Activated CD4-positive, alpha-beta T cell treated with anti-CD3 and anti-CD28 coated beads for 24 hours (primary cell): ENCODE measurements around the gene CETN2.
"Not testable (repeated sequence)": the region's sequence is repeated elsewhere in the genome, so short reads cannot be mapped to it uniquely, and the experiment has no call there.

Experiments used
- DNase-seq, 2 donors: peaks; one replicate each; pipeline ENCODE4 v3.0.0-alpha.2; 2020; ENCODE audit warnings: low read depth in 2 of 2

CETN2 gene

DNA sequence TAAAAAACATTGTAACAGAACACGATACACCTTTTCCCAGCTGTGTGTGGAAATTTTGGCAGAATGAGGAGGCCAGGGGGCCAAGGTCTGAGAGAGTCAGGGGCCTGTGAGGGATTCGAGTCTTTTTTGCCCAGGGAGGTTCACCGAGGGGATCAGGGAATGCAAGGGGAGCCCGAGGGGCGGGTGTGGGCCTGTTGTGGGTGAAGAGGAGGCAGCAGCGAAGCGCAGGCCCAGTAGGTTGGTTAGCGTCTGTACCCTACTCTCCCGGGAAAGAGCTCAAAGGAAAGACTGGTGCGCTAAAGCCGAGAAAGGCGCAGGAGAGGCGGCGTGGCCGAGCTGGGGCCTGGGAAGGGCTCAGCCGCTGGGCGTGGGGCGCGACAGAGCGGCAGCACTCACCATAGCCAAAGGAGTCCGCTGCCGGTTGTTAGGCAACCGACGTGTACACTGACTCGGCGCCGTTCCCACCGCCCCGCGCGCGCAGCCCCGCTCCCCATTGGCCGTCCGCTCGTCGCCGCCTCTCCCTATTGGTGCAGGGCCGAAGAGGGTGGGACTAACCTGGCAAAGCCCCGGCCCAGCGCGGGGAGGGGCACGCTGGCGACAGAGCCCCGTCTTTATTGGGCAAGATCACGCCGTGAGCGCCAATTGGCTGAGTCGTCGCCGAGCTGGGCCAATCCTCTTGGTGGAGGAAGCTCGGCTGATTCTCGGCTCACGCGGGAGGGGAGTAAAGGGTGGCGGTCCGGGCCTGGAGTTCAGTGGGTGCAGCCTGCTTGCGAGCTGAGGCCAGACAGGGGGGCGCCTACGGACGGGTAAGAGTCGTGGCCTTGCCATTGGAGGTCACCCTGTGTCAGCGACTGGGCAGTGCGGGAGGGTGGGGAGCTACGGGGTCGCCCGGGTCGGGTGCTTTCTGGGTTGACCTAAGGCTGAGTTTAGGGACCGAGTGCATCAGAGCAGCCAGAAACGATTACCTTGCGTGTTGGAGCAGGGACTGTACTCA, at the start of gene CETN2, which contains the start of gene NSDHL:
TSS of gene CETN2 (minus strand) at position 446 of the 994 bp plus-strand sequence. CDS start at position 399, 47 bp downstream.
TSS of gene NSDHL (plus strand) at position 752 of the 994 bp plus-strand sequence. CDS start 15,262 bp downstream, outside the sequence.
- DNase-seq = peak; percentile 83 to 85

DNA sequence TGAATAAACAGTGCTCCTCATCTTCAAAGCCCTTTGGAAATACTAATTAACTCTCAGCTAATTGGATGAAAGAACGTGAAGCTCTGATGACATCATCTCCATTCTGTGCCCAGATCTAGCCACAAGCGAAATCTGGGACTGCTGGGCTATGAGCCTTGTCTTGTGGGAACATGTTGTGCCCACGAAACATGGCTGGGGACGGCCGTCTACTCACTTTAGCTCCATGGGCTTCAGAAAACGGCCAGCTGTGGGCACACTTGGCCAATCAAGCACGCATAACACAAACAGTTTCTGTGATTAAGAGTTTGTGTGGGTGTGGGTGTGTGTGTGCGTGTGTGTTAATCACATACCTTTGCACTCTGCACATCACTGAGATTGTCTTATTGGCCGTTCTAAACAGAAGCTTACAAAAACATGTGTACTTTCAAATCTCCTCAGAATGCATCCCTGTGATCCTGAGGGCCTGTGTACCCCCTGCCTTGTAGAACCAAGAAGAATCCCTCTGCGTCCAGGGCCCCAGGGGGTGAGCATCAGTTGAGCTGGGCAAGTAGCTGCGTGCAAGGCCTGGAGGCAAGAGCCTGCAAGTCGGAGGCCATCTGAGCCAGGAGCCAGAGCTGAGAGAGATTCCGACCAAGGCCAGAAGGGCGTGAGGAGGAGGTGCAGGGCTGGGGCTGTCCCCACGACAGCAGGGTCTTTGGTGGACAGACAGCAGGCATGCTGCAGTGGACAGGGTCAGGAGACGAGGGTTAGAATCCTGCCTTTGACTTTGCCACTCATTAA, 48.6 kb upstream of the CETN2 start:
- DNase-seq = no peak

DNA sequence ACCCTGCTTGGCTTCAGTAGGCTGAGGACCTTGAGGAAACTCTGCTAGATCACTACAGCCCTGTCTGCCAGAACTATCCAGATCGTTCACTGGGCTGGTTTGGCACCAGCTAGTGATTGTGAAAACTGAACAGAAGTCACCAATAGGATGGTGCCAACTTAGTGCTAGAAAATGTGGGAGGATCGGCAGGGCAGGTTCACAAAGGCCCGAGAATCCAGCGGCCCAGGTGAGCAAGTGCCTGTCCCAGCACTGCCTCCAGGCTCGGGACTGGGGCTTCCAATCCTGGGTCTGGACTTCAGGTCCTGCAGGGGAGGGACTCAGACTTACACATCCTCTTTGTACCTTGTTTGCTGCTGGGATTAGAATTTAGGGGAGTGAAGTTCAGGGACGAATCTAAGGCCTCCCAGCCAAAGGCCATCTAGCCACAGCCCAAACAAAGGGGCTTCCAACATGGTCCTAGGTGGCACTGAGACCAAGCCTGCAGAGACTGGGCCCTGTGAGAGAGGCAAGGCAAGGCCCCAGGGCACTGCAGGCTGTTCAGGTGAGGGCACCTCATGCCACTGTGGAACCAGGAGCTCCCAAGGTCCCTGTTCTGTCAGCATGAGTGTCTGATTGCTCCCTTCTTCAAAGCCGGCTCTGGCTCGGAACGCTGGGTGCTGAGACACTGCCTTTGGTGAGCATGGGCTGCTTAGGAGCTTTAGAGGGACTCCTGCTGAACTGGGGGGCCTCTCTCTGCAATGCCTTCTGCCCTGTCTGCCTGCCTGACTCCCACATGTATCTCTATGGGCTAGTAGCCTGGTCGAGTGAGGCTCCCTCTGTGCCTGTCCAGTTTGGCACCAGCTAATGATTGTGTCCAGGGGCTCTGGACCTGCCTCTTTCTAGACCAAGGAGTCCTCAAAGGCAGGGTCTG, 46.6 kb upstream of the CETN2 start:
- no peak for DNase-seq

DNA sequence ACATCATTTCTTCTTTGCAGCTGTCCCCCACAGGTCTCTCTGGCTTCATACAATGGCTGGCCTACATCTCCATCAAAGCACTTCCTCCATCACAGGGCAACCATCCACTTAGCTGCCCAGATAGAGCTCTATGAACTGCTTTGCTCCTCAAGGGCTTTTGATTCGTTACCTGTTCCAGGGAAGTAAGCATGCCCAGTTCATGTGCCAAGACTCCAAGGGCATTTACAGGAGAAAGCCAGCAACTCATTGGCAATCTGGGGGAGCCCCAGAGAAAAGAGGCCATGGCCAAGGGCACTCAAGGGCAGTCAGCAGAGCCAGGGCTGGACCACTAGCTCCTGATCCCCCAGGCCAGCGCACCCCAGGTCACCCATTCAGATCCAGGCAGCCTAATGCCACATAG, 42.8 kb upstream of the CETN2 start:
- no peak for DNase-seq

DNA sequence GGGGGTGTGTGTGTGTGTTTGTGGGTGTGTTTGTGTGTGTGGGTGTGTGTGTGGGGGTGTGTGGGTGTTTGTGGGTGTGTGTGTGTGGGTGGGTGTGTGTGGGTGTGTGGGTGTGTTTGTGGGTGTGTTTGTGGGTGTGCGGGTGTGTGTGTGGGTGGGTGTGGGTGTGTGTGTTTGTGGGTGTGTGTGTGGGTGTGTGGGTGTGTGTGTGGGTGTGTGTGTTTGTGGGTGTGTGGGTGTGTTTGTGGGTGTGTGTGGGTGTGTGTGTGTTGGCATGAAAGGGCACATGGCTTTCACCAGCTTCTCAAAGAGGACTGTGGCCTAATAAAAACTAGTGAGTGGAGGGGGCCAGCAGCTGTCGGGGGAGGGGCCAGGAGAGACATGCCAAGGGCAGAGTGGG, 42.0 kb upstream of the CETN2 start:
- DNase-seq = no peak

DNA sequence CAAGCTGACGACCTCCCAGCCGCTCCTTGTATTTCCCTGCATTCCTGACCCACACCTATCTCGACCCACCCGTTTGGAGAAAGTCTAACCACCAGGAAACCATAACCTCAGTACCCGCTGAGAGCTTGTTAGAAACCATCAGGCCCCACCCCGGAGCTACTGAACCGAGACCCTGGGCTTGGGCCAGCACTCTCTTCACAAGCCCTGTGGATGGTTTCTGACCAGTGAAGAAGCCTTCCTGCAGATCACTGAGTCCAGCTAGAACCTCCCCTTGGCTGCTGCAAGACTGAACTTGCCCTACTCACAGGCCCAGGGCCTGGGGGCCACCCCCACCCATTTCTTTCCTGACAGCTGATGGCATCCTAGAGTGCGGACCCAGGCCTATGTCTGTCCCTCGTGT, 40.7 kb upstream of the CETN2 start:
- DNase-seq = no peak

DNA sequence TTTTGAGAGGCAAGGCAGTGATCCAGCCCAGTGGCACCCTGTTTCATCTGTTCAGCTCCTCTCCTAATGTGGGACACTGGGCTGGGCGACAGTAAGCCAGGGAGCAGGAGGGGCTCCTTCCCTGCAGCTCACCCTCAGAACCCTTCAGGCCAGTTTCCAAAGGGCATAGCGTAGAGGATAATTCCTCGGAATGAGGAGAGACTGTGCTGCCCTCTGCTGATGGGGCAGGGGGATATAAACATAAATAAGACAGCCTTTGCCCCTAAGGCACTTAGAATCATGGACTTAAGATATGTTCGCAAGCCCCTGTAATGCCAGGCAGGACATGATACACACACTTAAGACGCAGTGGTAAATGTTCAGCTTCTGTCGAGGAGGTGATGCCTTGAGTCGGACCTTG, 39.4 kb upstream of the CETN2 start:
- DNase-seq = no peak

DNA sequence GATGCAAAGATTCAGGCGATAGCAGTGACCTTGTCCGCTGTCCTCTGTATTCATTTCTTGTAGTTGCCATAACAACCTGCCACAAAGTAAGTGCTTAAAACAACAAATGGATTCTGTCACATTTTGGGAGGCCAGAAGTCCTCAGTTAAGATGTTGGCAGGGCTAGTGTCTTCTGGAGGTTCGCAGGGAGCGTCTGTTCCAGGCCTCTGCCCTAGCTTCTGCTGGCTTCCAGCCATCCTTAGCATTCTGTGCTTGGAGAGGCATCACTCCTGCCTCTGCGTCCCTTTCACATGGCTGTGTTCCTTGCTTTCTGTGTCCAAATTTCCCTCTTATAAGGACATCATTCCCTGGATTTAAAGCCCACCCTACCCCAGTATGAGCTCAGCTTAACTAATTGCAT, 35.8 kb upstream of the CETN2 start:
- no peak for DNase-seq

DNA sequence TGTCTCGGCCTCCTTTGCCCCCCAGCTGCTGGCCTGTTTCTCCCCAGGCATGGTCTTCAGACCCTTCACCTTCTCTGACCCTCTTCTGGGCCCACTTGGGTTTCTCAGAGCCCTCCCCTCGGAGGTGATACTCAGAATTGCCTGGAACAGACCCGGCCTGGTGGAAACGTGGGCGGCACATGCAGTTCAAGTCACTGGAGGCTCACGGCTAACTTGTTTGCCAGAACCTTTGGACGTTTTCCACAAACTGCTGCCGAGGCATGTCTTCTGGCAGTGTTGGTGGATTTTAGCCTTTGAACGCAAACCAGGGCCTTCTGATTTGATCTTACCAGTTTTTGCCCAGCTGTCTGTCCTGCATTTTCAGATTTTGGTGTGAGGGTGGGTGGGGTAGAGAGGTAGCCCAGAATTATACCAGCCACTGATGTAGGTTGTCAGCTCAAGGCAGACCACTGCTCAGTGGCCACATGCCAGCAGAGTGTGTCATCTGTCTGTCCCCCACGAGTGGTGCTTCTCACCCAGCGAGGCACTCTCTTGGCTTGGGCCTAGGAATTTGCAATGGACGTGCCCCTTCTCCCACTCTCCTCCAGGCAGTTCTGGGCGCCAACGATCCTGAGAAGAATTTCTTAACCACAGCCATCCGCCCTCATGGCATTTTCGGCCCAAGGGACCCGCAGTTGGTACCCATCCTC, 34.8 kb upstream of the CETN2 start:
- DNase-seq = no peak

DNA sequence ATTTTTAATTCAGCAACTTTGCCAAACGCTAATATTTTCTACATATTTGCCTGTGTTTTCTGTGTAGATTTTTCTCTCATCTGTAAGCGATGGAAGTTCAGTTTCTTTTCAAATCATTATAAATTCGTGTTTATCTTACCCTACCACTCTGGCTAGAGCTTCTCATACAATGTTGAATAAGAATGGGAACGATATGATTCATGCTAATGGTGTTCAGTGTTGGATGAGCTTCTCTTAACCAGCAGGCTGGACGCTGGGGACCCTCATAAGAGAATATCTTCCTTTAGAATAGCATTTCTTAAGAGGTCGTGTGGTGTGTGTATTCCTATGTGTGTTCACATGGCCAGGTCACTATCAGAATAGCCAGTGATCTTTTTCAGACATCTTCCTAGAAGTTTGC, 31.3 kb upstream of the CETN2 start:
- DNase-seq = no peak

DNA sequence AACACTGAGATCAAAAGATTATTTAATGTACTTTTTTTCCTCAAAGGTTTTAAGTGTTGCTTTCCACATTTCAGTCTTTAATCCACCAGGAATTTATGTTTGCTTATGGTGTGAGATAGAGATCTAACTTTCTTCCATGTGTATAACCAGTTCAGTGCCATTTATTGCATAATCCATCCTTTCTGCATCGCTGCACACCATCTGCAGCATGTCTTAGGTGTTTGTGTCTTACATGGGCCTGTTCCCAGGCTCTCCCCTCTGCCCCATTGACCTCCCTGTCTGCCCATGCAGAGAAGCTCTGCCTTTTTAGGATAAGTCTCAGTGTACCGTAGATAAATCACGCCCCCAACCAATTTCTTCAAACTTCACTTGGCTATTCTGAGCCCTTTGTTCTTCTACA, 30.6 kb upstream of the CETN2 start:
- no peak for DNase-seq

DNA sequence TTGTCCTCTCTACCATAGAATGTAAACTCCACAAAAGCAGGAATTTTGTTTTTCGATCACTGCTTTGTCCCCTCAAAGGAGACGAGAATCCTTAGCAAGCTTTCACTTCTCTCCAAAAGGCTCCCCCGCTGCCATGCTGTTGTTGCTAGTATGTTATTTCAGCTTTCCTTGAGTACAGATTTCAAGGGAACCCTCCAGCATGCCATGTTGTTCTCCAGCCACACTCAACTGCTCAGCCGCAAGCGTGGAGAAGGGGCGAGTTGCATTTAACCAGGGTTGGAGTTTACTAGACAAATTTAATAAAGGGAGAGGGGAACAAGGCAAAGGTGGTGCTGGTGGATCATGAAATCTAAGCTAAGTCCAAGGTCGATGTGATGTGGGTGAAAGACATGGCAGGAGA, 23.4 kb upstream of the CETN2 start:
- DNase-seq = no peak

DNA sequence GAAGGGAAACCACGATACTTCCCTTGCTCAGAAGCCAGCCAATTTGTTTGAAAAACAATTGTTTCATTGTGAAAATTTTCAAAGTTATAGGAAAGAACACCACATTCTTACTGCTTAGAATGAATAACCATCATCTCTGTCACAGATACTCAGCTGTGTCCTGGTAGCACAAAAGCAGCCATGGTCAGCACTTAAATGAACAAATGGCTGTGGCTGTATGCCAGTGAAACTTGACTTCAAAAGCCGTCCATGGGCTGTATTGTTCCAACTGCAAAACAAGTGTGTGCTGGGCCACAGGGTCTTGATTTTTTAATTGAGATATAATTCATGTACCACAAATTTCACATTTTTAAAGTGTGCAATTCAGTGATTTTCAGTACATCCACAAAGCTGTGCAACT, 19.9 kb upstream of the CETN2 start:
- DNase-seq = no peak

DNA sequence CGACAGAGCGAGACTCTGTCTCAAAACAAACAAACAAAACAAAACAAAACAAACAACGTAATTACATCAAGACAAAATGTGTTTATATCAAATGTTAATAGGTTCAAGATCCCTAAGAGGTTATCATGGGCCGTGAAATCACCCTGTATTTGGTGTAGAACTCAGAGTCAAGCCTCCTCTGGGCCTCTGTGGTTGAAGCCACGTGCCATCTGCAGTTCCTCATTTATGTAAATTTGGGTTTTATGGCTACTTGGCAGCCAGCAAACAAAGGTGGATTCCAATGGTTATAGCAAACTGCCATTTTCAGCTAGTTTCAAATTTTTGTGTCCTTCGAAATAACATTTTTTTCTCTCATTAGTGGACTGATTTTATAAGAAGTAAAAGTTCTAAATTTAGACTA, 16.7 kb upstream of the CETN2 start:
- DNase-seq = no peak

DNA sequence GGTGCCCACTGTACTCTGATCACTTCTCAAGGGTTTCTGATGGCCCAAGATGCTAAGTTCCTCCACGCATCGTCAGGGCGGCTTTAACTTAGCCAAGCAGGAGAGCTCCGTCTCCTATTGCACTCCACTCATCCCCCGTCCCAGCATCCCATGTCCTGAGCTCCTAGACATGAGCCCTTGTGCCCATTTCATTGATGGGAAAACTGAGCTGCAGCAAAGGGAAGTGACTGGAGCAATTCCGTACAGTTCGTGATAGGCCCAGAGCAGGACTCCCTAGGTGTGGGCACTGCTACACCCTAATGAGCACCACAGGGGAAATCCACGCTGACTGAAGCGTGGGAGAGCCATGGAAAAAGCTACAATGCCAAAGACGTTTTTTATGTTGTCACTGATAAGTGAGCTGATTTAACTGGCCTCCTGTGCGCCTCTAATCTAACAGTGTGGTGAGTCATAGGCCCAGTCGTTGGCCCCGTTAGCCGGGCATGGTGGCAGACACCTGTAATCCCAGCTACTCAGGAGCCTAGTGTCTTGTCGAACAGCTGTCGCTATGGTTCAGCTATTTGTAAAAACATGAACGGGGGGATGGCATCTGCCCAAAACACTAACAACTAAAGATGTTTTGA, 15.2 kb upstream of the CETN2 start:
- DNase-seq = no peak

DNA sequence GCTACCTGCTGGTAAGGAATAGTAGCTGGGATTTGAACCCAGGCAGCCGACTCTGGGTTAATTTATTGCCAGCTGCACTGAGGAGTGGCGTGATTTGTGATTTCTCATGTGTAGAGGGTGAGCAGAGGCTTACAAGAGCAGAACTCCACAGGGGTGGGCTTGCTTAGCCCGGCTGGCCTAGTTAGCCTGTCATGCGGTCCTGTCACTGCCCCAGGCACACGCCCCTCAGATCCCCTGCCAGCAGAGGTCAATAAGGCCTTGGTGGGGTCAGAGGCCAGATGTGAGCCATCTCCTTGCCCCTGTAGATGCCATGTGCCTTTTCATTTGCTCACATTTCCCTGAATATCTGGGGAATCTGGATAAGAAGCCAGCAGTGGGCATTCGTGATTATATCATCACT, 13.7 kb upstream of the CETN2 start:
- DNase-seq = no peak

DNA sequence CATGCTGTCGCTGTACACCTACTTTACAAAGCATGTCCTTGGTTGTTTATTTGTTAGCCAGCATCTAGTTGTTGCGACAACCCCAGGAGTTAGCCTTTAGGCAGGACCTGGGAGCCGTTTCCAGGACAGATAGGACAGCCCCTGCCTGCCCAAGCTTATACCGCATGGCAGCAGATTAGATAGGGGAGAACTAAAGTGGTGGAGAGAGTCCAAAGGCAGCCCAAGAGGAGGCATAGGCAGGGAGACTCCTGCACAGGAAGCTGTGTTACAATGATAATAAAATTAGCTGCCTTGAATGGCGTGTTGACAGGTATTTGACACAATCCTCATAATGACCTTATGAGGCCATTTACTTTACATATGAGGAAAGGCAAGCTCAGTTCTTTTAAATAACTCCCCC, 13.3 kb upstream of the CETN2 start:
- DNase-seq = no peak

DNA sequence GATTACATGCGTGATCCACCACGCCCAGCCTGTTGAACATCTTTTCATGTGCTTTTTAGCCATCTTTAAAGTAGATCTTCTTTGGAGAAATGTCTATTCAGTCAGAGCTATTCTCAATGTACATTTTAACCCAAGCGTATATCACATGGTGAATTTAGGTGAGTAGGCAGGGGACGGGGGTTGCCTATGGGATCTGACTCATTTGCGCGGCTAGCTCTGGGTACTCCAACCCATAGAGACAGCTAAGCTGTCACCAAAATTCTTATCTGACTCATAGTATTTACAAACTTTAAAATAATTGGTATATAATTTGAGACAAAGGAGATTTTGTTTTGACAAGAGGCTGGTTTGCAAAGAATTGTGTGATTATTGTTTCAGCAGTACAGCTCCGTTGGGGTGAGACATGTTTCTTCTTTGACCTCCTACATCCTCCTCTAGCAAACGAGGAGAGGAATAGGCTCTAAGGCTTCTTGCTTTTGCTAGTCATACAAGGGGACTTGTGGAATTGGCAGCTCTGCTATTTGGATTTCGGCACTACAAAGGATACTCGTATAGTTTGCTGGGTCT, 12.3 kb upstream of the CETN2 start:
- DNase-seq = no peak

DNA sequence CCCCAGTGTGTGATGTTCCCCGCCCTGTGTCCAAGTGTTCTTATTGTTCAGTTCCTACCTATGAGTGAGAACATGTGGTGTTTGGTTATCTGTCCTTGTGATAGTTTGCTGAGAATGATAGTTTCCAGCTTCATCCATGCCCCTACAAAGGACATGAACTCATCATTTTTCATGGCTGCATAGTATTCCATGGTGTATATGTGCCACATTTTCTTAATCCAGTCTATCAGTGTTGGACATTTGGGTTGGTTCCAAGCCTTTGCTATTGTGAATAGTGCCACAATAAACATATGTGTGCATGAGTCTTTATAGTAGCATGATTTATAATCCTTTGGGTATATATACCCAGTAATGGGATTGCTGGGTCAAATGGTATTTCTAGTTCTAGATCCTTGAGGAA, 4.9 kb upstream of the CETN2 start:
- DNase-seq = not testable (repeated sequence)

DNA sequence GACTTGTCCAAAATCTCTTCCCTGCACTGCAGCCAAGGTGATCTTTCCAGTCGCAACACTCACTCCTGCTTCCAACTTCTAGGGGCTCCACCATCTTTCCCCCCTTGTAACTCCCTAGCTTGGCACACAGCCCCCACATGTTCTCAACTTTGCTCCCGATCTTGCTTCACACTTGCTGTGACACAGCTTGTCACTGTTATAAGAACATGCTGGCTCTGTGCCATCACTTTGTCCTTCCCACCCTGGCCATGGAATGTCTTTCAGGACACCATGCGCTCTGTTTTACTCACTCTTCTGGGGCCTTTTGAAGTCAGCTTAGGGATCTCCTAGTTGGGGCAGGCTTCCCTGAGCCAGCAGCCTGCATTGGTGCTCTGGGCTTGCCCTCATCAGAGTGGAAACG, 2.8 kb upstream of the CETN2 start:
- no peak for DNase-seq
